Measurements from ENCODE around the gene HNRNPM.
"Not testable (repeated sequence)": the region's sequence is repeated elsewhere in the genome, so short reads cannot be mapped to it uniquely, and the experiment has no call there.

HNRNPM gene

DNA sequence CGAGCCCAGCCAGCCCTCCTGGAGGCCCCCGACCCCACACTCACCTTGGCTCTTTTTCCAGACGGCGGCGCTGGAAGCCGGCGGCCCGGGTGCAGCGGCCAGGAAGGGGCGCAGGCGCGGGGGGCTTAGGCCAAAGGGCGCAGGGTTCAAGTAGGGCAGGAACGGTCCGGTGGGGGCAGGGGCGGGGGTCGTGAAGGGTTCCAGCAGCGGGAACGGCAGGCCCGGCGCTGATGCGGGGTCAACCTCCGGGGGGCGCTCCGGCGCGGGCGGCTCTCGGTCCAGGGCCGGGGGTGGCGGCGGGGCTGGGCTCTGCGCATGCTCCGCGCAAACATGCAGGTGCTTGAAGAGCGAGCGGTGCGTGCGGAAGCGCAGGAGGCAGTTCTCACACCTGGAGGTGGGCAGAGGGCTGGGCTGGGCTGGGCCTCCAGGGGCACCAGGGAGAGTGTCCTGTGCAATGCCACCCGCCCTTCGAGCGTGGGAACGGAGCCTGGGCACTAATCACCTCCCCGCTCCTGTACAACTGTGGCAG lies 66.9 kb downstream of the HNRNPM start:
- in situ Hi-C loops (cut with MboI; ENCODE audit: low sequenced_read_pairs): no loop called here

DNA sequence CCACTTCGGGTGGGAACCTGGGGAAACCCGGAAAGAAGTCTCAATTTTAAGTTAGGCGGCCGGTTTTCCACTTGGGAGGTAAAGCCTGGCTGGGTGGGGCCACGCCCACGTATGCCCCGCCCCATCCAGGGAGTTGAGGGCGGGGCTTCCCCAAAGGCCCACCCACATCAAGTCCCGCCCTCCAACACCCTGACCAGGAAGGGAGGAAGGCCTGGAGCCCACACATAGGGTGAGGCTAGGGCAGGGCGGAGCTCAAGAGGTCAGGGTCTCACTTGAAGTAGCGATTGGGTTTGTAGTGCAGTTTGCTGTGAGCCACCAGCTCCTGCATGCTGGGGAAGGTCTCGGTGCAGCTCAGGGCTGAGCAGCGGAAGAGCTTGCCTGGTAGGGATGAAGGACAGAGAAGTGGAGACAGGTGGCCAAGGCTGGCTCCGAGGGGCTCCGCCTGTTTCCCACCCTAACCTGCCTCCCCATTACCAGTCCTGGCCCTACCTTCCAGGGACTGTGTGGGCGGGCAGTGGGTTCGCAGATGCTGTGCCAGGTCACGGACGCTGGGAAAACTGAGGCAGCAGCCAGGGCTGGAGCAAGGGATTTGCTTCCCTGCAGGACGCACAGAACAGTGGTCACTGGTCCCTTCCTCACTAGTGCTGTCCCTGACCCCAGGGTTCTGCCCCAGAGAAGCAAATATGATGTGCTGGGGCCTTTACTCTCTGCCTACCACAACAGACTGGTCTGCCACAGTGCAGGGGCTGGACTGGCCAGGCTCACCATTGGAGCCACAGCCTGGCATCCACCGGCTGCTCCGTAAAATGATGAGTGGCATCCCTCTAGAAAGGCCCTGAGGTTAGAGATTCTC lies 67.6 kb downstream of the HNRNPM start:
- in situ Hi-C loops (cut with MboI; ENCODE audit: low sequenced_read_pairs): no loop called here

DNA sequence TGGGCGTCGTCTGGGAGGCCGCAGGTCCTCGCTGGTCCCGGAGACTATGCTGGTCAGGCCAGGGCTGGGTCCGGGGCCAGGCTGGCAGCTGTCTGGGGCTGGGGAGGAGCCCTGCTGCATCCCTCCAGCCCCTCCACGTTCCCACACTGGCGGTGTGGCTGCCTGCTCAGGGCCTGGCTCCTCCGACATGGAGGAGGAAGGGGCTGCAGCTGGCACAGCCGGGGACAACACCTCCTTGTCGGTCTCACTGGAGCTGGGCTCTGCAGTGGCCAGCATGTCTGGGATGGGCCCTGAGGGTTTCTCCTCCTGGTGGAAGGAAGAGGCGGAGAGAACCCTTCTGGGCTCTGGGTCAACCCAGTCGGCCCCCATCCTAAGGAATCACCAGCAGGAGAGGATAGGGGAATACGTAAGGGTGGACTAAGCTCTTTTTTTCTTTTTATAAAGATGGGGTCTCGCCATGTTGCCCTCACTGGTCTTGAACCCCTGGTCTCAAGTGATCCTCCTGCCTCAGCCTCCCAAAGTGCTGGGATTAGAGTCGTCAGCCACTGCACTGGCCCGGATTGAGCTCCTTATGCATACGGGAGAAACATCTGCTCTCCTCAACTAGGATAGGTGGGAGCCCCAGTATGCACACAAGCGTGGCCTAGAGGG lies 68.4 kb downstream of the HNRNPM start:
- in situ Hi-C loops (cut with MboI; ENCODE audit: low sequenced_read_pairs): no loop called here

DNA sequence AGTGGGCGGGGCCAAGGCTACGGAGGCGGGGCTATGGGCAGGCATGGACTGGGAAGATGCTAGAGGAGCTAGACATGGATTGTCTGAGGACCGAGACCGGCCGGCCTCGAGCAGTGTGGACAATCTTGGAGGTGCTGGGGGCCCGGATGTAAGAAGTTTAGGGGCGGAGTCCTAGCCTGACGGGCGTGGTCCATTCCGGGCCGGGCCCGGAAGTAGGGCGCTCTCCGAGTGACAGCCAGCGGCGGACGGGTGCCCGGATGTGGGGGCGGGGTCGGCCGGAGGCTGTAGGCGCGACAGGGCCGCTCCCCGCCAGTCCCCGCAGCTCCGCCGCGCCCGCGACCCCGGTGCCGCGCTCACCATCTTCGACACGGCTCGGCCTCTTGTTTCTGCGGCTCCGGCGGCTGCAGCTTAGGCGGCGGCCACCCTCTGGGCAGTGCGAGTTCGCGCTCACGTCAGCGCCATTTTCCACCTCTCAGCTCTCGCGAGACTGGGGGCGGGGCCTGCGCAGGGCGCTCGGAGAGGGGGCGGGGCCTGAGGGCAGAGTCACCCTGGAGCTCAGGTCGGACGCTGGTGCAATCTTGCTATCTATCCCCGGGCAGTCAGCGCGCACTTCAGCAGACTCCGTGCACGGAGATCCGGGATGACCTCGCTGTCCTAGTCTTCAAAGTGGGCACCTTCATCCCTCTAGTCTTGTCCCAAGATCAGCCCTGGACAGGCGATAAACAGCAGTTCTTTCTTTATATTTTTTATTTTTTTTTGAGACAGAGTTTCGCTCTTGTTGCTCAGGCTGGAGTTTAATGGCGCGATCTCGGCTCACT lies 69.1 kb downstream of the HNRNPM start, which contains the start of gene ZNF414:
Gene ZNF414, minus strand, starts transcription at position 481 of the 818 bp plus-strand sequence. Its CDS starts 121 bp downstream, at position 360.
- in situ Hi-C loops (cut with MboI; ENCODE audit: low sequenced_read_pairs): no loop called here

DNA sequence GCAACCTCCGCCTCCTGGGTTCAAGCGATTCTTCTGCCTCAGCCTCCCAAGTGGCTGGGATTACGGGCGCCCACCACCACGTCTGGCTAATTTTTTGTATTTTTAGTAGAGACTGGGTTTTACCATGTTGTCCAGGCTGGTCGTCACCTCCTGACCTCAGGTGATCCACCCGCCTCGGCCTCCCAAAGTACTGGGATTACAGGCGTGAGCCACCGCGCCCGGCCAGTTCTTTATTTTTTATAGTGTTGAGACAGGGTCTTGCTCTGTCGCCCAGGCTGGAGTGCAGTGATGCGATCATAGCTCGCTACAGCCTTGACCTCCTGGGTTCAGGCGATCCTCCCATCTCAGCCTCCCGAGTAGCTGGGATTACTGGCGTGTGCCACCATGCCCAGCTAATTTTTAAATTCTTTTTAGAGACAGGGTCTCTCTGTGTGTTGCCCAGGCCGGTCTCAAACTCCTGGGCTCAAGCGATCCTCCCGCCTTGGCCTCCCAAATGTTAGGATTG lies 69.8 kb downstream of the HNRNPM start:
- in situ Hi-C loops (cut with MboI; ENCODE audit: low sequenced_read_pairs): not testable (repeated sequence)

DNA sequence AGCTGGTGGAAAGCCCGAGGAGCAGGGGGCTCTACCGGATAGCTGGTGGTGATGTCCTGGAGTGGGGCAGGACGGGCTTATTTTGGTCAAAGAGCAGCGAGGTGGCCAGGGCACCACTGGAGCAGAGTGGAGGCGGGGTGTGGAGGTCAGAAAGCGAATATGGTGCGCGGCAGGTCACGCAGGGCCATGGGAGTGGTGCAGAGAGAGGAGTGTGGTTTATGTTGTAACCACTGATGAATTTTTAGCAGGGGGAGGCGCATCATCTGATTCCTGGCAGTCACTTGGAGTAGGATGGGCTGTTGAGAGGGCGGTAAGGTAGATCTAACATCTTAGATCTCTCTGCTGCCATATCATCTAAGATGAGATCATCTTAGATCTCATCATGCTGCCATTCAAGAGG lies 70.5 kb downstream of the HNRNPM start:
- in situ Hi-C loops (cut with MboI; ENCODE audit: low sequenced_read_pairs): no loop called here

DNA sequence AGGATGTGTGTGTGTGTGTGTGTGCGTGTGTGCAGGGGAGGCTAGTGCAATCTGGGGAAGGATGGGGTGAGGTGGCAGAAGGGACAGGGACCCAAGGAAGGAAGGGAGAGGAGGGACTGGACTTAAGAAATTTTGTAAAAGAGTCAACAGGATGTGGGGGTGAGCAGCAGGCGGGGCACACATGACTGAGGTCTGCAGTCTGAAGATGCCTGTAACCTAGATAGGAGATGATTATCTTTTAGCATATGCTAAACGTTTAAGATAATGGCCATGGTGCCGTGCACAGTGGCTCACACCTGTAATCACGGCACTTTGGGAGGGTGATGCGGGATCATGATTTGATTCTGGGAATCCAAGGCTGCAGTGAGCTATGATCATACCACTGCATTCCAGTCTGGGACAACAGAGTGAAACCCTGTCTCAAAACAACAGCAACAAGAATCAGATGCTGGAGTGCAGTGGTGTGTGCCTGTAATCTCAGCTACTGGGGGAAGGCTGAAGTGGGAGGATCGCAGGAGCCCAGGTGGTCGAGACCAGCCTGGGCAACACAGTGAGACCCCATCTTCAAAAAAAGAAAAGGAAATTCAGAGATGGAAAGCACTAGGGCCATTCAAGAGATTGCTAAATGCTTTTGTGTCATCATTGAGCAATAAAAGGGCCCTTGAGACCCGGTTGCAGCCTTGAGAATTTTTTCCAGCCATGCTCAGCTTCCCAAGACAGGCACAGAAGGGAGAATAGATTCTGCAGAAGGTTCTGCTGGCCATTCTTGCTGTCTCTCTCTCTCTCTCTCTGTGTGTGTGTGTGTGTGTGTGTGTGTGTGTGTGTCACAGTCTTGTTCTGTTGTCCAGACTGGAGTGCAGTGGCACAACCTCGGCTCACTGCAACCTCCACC lies 73.0 kb downstream of the HNRNPM start:
- in situ Hi-C loops (cut with MboI; ENCODE audit: low sequenced_read_pairs): no loop called here

DNA sequence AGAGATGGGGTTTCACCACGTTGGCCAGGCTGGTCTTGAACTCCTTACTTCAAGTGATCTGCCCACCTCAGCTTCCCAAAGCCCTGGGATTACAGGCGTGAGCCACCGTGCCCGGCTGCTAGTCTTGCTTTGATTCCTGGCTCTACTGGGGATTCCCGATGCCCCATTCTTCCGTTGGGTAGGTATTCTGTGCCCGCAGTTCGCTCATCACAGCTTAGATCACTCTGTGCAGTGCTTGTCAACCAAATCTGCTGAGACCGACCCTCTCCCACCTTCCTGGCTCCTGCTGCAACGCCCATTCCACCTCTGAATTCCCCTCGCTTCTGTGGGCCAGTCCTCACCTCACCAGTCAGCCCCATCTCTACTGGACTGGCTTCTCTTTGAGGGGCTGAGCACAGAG lies 73.8 kb downstream of the HNRNPM start:
- in situ Hi-C loops (cut with MboI; ENCODE audit: low sequenced_read_pairs): no loop called here

DNA sequence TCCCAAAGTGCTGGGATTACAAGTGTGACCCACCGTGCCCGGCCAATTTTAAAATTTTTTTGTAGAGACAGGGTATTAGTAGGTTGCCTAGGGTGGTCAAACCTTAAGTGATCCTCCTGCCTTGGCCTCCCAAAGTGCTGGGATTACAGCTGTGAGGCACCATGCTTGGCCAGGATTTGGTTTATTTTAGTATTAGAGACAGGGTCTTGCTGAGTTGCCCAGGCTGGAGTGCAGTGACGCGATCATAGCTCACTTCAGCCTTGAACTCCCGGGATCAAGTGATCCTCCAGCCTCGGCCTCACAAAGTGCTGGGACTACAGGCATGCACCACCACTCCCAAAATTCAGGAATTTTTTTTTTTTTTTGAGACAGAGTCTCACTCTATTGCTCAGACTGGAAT lies 74.6 kb downstream of the HNRNPM start:
- in situ Hi-C loops (cut with MboI; ENCODE audit: low sequenced_read_pairs): no loop called here

DNA sequence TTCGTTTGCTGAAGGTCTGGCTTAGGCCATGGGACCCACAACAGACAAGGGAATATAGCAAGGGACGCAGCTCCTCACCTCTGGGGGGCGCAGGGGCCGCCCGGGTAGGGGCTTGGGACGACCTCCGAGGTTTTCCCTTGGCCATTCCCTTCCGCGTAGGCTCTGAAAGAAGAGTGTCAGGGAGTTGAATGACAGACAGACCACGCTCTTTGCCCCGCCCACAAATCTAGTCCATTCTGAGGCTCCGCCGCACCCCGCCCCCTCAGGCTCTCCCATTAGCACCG lies 80.6 kb downstream of the HNRNPM start:
- in situ Hi-C loops (cut with MboI; ENCODE audit: low sequenced_read_pairs): no loop called here

DNA sequence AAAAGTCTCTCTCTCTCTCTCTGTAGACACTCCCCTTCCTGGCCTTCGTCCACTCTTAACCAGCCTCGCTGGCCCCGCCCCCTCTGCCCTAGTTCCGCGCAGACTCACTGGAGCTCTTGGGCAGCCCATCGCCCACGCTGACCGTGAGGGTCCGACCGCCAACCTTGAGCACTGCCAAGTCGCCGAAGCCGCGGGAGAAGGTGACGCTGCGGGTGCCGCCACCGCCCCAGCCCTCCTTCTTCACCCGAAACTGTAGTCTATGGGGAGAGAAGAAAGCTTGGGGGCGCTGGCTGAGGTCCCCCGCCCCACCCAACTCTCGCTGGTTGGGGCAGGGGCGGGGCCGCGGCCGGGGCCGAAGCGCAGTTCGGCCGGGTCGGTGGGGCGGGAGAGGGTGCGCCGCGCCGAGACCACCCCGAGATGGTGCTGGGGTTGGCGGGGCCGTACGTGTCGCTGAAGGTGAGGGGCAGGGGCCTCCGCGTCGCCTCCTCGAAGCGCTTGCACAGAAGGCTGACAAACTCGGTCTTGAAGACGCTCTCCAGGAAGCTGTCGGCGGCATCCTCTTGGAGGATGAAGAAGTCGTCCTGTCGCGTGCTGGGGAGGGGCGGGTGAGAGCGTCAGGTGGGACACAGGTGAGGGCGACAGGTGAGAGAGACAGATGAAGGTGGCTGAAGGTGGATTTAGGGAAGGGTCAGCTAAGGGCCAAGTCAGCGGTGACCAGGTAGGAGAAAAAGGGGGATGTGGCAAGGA lies 81.7 kb downstream of the HNRNPM start:
- in situ Hi-C loops (cut with MboI; ENCODE audit: low sequenced_read_pairs): no loop called here

DNA sequence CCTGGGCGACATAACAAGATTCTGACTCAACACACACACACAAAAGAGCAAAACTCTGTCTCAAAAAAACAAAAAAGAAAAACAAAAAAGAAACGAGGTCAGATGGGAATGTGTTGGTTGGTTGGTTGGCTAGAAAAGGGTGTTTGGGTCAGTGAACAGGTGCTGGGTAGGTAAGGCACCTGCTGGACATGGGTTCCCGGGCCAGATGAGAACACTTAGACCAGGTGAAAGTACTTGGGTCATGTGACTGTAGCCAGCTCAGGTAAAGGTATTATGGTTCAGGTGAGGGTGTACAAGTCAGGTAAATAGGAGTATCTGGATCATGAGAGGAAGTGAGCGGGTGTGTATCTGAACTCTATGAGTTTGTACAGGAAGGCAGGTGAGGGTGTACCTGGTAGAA lies 83.7 kb downstream of the HNRNPM start:
- in situ Hi-C loops (cut with MboI; ENCODE audit: low sequenced_read_pairs): no loop called here

DNA sequence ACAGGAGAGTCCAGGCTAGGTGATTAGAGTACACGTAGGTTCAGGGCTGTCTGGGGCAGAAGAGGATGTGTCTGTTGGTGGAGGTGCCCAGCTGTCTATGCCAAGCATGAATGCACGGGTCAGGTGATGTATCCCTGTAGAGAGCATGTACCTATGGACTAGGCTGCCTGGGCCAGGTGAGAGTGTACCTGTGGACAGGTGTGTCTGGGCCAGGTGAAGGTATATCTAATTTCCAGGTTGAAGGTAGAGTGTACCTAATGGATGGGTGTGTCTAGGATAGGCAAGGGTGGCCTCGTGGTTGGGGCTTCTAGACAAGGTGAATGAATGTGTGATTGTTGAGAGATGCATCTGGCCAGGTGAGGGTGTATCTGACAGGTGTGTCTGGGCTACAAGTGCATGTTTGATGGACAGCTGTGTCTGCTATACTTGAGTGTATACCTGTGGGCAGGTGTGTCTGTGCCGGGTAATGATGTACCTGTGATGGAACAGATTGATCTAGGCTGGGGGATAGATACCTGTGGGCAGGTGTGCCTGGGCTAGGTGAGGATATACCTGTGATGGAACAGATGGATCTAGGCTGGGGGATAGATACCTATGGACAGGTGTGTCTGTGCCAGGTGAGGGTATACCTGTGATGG lies 84.7 kb downstream of the HNRNPM start:
- in situ Hi-C loops (cut with MboI; ENCODE audit: low sequenced_read_pairs): no loop called here

DNA sequence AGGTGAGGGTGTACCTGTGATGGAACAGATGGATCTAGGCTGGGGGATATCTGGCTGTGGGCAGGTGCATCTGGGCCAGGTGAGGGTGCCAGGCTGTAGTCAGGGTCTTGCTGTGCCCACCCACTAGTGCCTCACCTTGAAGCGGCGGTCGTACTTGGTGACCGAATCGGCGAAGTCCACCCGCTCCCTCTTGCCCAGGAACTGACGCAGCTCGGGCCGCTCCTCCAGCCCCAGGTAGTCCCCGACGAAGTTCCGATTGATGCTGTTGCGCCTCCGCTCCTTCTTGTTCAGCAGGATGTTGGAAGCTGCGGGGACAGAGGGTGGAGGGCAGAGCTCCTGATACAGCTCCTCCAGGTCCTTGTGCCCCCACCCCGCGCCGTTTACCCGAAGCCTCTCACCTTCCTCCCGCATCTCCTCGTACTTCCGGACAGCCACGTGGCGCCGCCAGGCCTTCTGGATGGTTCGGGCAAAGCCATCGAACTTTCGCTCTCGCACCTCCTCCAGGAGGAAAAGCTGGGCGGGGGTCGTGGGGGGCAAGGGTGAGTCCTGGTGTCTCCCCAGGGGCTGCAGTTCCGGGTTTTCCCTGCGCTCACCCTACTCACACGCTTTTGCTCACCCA lies 85.4 kb downstream of the HNRNPM start:
- in situ Hi-C loops (cut with MboI; ENCODE audit: low sequenced_read_pairs): no loop called here

DNA sequence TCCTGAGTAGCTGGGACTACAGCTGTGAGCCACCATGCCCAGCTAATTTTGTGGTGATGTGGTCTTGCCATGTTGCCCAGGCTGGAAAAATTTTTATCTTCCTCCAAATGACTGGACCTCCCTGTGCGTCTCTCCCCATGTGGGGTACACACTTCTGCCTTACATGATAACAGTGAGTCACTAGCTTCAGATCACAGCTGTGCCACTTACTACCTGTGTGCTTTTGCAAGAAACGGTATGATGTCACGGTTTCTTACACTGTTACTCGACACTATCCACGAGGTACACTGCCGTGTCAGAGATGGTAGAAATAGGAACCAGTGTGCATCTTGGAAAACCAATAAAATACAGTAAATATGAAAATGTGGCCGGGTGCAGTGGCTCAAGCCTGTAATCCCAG lies 86.7 kb downstream of the HNRNPM start:
- in situ Hi-C loops (cut with MboI; ENCODE audit: low sequenced_read_pairs): no loop called here

DNA sequence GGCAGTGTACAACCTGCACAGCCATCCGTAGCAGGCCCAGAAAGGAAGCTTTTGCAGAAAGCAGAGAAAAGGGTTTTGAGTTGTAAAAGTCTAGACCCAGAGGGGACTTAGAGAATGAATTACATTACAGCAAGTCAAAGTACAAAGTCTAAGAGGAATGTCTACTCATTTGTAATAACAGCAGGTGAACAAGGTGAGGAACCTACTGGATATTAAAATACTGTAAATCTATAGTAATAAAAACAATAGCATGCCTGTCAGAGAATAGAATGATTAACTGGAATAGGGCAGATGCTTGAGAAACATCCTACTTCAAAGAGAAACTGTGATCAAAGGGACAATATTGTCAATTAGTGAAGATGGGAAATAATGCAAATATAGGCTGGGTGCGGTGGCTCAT lies 87.5 kb downstream of the HNRNPM start:
- in situ Hi-C loops (cut with MboI; ENCODE audit: low sequenced_read_pairs): no loop called here

DNA sequence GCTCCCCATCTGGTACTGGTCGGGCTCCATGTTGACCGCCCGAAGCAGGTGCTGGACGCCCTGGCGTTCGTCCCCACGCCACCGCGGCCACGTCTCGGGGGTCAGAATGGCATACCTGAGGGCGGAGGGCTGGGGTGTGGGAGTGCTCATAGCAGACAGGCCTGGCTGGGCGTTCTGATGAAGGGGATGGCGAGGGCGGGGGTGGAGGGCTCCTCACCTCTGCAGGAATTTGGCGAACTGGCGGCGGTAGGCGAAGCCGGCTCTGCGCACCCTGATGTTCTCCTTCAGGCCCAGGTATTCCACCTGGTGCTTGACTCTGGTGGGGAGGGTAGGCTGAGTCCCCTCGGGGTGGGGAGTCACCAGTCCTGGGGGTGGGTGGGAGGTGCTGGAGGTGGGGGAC lies 91.5 kb downstream of the HNRNPM start:
- in situ Hi-C loops (cut with MboI; ENCODE audit: low sequenced_read_pairs): no loop called here

DNA sequence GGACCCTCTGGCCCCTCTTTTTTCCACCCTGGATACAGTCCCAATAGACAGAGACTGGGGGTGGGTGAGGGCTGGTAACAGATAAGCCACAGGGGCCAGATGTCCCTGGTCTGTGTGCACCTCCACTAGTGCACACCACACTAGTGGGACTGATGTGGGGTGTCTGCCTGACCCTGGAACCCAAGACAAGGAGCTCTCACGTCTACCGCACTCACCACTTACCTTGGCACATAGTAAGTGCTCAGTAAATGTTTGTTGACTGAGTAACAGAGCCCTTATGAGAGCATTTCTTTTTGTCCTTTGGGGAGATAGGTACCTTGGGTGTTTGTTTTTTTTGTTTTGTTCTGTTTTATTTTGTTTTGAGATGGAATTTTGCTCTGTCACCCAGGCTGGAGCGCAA lies 92.3 kb downstream of the HNRNPM start:
- in situ Hi-C loops (cut with MboI; ENCODE audit: low sequenced_read_pairs): no loop called here
